Measurements from ENCODE around the gene TRAF7. TPM values are rescaled to one million over a fixed set of nuclear protein-coding genes. Genes with fewer than 3 reads are reported as not detected.

TRAF7 gene
- total and polyA plus RNA-seq, 2 of the 13 experiments (the other 11 are each of a cell fraction or from before 2014, with no cell fraction given) = 47.9 to 65.6 TPM

DNA sequence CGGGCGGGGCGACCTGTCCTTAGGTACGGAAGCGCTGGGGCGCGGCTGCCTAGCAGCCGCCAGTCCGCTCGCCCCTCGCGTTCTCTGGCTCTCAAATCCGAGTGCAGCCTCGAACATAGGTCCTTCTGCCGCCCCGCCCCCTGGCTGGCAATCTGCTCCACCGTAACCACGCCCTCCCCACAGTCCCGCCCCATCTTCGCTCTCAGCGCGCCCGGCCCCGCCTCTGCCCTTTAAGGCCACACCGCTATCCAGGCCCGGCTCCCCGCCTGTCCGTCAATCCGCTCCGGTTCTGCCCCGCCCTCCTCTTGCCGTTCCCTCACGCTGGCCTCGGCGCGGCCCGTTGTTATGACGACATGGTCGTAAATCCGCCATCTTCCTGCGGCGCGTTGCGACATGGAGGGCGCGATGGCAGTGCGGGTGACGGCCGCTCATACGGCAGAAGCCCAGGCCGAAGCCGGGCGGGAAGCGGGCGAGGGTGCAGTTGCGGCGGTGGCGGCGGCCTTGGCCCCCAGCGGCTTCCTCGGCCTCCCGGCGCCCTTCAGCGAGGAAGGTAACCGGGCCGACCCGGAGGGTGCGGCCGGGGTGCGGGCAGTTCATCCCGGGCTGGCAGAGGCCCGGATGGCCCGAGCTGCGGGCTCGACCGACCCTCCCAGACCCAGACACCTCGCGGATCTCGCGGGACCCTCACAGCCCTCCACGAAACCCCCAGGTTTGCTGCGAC lies 67.8 kb downstream of the TRAF7 start, which contains the start of gene E4F1 (continued):
- TF ChIP-seq, protein P1, sequence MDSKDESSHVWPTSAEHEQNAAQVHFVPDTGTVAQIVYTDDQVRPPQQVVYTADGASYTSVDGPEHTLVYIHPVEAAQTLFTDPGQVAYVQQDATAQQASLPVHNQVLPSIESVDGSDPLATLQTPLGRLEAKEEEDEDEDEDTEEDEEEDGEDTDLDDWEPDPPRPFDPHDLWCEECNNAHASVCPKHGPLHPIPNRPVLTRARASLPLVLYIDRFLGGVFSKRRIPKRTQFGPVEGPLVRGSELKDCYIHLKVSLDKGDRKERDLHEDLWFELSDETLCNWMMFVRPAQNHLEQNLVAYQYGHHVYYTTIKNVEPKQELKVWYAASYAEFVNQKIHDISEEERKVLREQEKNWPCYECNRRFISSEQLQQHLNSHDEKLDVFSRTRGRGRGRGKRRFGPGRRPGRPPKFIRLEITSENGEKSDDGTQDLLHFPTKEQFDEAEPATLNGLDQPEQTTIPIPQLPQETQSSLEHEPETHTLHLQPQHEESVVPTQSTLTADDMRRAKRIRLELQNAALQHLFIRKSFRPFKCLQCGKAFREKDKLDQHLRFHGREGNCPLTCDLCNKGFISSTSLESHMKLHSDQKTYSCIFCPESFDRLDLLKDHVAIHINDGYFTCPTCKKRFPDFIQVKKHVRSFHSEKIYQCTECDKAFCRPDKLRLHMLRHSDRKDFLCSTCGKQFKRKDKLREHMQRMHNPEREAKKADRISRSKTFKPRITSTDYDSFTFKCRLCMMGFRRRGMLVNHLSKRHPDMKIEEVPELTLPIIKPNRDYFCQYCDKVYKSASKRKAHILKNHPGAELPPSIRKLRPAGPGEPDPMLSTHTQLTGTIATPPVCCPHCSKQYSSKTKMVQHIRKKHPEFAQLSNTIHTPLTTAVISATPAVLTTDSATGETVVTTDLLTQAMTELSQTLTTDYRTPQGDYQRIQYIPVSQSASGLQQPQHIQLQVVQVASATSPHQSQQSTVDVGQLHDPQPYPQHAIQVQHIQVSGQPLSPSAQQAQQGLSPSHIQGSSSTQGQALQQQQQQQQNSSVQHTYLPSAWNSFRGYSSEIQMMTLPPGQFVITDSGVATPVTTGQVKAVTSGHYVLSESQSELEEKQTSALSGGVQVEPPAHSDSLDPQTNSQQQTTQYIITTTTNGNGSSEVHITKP (CRISPR knock-in tag; IDR thresholded peaks at IDR 0.05; ENCODE audit: low read depth) = peak; percentile 58; the same call in 1 of the 2 replicates
- TF ChIP-seq POLR2G (IDR thresholded peaks at IDR 0.05; ENCODE audit: low read depth, low read length) (peak; percentile 92), SNAI1 (CRISPR knock-in tag; IDR thresholded peaks at IDR 0.05; ENCODE audit: borderline replicate concordance) (no peak), SNRNP70 (IDR thresholded peaks at IDR 0.05; ENCODE audit: low read depth, low read length) (no peak), NFYC (CRISPR knock-in tag; IDR thresholded peaks at IDR 0.05) (peak; percentile 54; the same call in 1 of the 2 replicates), ZBTB38 (CRISPR knock-in tag; IDR thresholded peaks at IDR 0.05) (peak; percentile 88), NFE2L2 (IDR thresholded peaks at IDR 0.05; ENCODE audit: low read length) (no peak), PHF8 (CRISPR knock-in tag; IDR thresholded peaks at IDR 0.05) (peak; percentile 97), SMAD1 (CRISPR knock-in tag; IDR thresholded peaks at IDR 0.05; ENCODE audit: borderline replicate concordance, low read depth) (peak; percentile 73; the same call in 1 of the 2 replicates), CHD4 (IDR thresholded peaks at IDR 0.05; ENCODE audit: borderline replicate concordance, low read length) (no peak), SATB2 (CRISPR knock-in tag; IDR thresholded peaks at IDR 0.05) (0 out of 2 replicates have a peak, but pooled peaks have one; percentile 63), MAFG (CRISPR knock-in tag; IDR thresholded peaks at IDR 0.05) (no peak), ZNF83 (CRISPR knock-in tag; IDR thresholded peaks at IDR 0.05; ENCODE audit: borderline replicate concordance) (no peak), ISX (CRISPR knock-in tag; conservative IDR thresholded peaks at IDR 0.05) (no peak), JARID2 (CRISPR knock-in tag; IDR thresholded peaks at IDR 0.05; ENCODE audit: insufficient replicate concordance) (no peak), FOXA1 (IDR thresholded peaks at IDR 0.05) (no peak), FOXA1 (CRISPR knock-in tag; IDR thresholded peaks at IDR 0.05) (0 out of 2 replicates have a peak, but pooled peaks have one; percentile 4), KLF11 (CRISPR knock-in tag; IDR thresholded peaks at IDR 0.05) (no peak), SMC3 (IDR thresholded peaks at IDR 0.05; ENCODE audit: low read length) (no peak), EP300 (IDR thresholded peaks at IDR 0.05; ENCODE audit: low read depth in 2 of 2, low read length in 2 of 2) (no peak), EP300 (CRISPR knock-in tag; IDR thresholded peaks at IDR 0.05; ENCODE audit: borderline replicate concordance) (0 out of 2 replicates have a peak, but pooled peaks have one; percentile 16), IRF2 (CRISPR knock-in tag; IDR thresholded peaks at IDR 0.05) (peak; percentile 67; the same call in 1 of the 2 replicates), SP140L (CRISPR knock-in tag; IDR thresholded peaks at IDR 0.05; ENCODE audit: borderline replicate concordance) (no peak), FOXC1 (CRISPR knock-in tag; IDR thresholded peaks at IDR 0.05; ENCODE audit: borderline replicate concordance) (no peak), MEIS1 (CRISPR knock-in tag; IDR thresholded peaks at IDR 0.05; ENCODE audit: borderline replicate concordance) (peak; percentile 98), ZFX (CRISPR knock-in tag; IDR thresholded peaks at IDR 0.05; ENCODE audit: low read depth) (peak; percentile 99), MAF1 (CRISPR knock-in tag; IDR thresholded peaks at IDR 0.05; ENCODE audit: borderline replicate concordance) (0 out of 2 replicates have a peak, but pooled peaks have one; percentile 47)
- TF ChIP-seq, protein P2, sequence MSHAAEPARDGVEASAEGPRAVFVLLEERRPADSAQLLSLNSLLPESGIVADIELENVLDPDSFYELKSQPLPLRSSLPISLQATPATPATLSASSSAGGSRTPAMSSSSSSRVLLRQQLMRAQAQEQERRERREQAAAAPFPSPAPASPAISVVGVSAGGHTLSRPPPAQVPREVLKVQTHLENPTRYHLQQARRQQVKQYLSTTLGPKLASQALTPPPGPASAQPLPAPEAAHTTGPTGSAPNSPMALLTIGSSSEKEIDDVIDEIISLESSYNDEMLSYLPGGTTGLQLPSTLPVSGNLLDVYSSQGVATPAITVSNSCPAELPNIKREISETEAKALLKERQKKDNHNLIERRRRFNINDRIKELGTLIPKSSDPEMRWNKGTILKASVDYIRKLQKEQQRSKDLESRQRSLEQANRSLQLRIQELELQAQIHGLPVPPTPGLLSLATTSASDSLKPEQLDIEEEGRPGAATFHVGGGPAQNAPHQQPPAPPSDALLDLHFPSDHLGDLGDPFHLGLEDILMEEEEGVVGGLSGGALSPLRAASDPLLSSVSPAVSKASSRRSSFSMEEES (CRISPR knock-in tag; IDR thresholded peaks at IDR 0.05) = no peak
